ENCODE data around the gene ADO.

- TF ChIP-seq KLF16 (CRISPR knock-in tag; IDR thresholded peaks at IDR 0.05) (no peak), HDAC2 (CRISPR knock-in tag; IDR thresholded peaks at IDR 0.05) (no peak)
Observed at GRCh38 chr10:62754963-62755362, 49.6 kb upstream of the ADO start.
